PC-9 (cell line): ENCODE measurements around the gene IFNG-AS1. TPM values are rescaled to one million over a fixed set of nuclear protein-coding genes. Genes with fewer than 3 reads are reported as not detected.

Source experiments
- BruUV-seq: library from RNA; stranded (reverse); fragments of 400-500 nt; replicated peaks from 2 replicates; lab custom pipeline; 2021; lab: Mats Ljungman, UMichigan
- CTCF ChIA-PET: fragments of 300-600 bp; sonication (Branson Sonifier 250); formaldehyde crosslinking; loops from one replicate; lab custom pipeline; 2022; ENCODE audit warnings: antibody characterized with exemption; lab: Charles Lee
- POLR2A ChIA-PET: fragments of 300-600 bp; sonication (Branson Sonifier 250); formaldehyde crosslinking; loops from one replicate; lab custom pipeline; 2022; ENCODE audit warnings: antibody characterized with exemption; ENCODE audit not compliant: unreplicated experiment; lab: Charles Lee
- DNase-seq, 2 experiments: peaks; one replicate each; pipeline versions ENCODE4 v3.0.0 to v3.0.0-alpha.2; 2015 to 2022; ENCODE audit warnings: mixed read lengths in 1 of 2
- H2AFZ ChIP-seq: fragments of 200-600 bp; sonication (generic); 2 replicates; pipeline ENCODE4 v1.8.1; 2017; ENCODE audit warnings: antibody characterized with exemption
- H3F3A ChIP-seq: fragments of 200-600 bp; sonication (generic); 2 replicates; pipeline ENCODE4 v1.8.1; 2017; ENCODE audit warnings: antibody characterized with exemption, mild to moderate bottlenecking, low read depth; ENCODE audit not compliant: insufficient read depth
- H3K27ac ChIP-seq: fragments of 200-600 bp; sonication (generic); 2 replicates; pipeline ENCODE4 v1.6.1; 2016; ENCODE audit warnings: mixed run types
- H3K27me3 ChIP-seq: fragments of 200-600 bp; sonication (generic); 2 replicates; pipeline ENCODE4 v1.6.1; 2016; ENCODE audit warnings: low read depth, mixed run types; ENCODE audit not compliant: insufficient read depth
- H3K36me3 ChIP-seq: fragments of 200-600 bp; sonication (generic); 2 replicates; pipeline ENCODE4 v1.6.1; 2016; ENCODE audit warnings: low read depth, mixed run types
- H3K4me1 ChIP-seq: fragments of 200-600 bp; sonication (generic); replicated peaks from 2 replicates; pipeline ENCODE4 v1.6.1; 2016; ENCODE audit warnings: mixed run types; ENCODE audit not compliant: insufficient read depth
- H3K4me2 ChIP-seq: fragments of 200-600 bp; sonication (generic); 2 replicates; pipeline ENCODE4 v1.6.1; 2017; ENCODE audit warnings: mixed run types
- H3K4me3 ChIP-seq: fragments of 200-600 bp; sonication (generic); 2 replicates; pipeline ENCODE4 v1.6.1; 2016; ENCODE audit warnings: mixed run types
- H3K79me2 ChIP-seq: fragments of 200-600 bp; sonication (generic); 2 replicates; pipeline ENCODE4 v1.6.1; 2017; ENCODE audit warnings: low read depth, mixed run types
- H3K9me2 ChIP-seq: fragments of 200-600 bp; sonication (generic); 2 replicates; pipeline ENCODE4 v1.8.1; 2017; ENCODE audit warnings: mild to moderate bottlenecking; ENCODE audit not compliant: insufficient read depth
- H3K9me3 ChIP-seq: fragments of 200-600 bp; sonication (generic); 2 replicates; pipeline ENCODE4 v1.8.1; 2016; ENCODE audit warnings: low read depth; ENCODE audit not compliant: insufficient read depth
- H4K20me1 ChIP-seq: fragments of 200-600 bp; sonication (generic); 2 replicates; pipeline ENCODE4 v1.8.1; 2017; ENCODE audit not compliant: insufficient read depth
- EZH2 ChIP-seq: fragments of 200-600 bp; sonication (generic); IDR thresholded peaks from 2 replicates; pipeline ENCODE4 v1.8.0; 2017; ENCODE audit warnings: antibody characterized with exemption, low read depth
- intact Hi-C: fragments of 100-400 bp; cut with micrococcal nuclease; formaldehyde crosslinking; loops from one replicate; pipeline ENCODE4 v1.10.0; 2022; ENCODE audit not compliant: unreplicated experiment
- total RNA-seq: library from RNA; stranded (reverse); gene quantifications from 2 replicates; pipeline ENCODE4 v1.2.3, GENCODE V29; 2021
- TF ChIP-seq, protein P1 (sequence below): fragments of 200-600 bp; sonication (generic); conservative IDR thresholded peaks from 2 replicates; pipeline ENCODE4 v1.6.1; 2017; ENCODE audit warnings: mixed run types, antibody characterized with exemption, mild to moderate bottlenecking, moderate library complexity

Gene IFNG-AS1
- total RNA-seq, 1 experiment from 2014 or later = not detected

DNA sequence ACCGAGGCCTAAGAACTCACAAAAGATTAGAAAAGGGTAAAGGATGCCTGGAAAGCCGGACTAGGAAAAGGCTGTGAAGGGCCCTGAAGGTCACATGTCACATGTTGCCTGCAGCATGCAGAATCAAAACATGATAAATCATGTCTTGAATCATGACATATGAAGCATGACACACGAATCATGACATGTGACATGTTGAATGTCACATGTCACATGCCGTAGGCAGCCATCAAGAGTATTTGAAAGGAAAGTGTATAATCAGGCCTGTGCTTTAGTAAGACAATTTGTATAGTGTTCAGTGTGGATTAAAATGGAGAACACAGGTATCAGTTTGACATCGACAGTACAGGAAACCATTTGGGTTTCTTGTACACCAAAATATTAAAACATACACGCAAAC is 30.8 kb downstream of the IFNG-AS1 start:
- no peaks in the 10 kb centered on the region for H3K9me3 ChIP-seq
- intact Hi-C loops = no loop called here
- H3K36me3 ChIP-seq = no peaks in the 10 kb centered on the region
- H3K27ac ChIP-seq = no peak overlapping the region
- no peaks in the 10 kb centered on the region for H3K27me3 ChIP-seq
- no peak overlapping the region for H3K4me2 ChIP-seq
- no peak for DNase-seq
- H3K9me2 ChIP-seq = no peaks in the 10 kb centered on the region
- no peaks in the 10 kb centered on the region for H4K20me1 ChIP-seq
- ChIA-PET POLR2A (no interaction called here), CTCF (no interaction called here)
- no TSS peak for BruUV-seq
- H3K4me1 ChIP-seq = no peaks in the 10 kb centered on the region
- H3K79me2 ChIP-seq = no peaks in the 10 kb centered on the region
- no peak overlapping the region for H2AFZ ChIP-seq
- no peaks in the 10 kb centered on the region for H3F3A ChIP-seq
- H3K4me3 ChIP-seq = no peak overlapping the region
- TF ChIP-seq, protein P1, sequence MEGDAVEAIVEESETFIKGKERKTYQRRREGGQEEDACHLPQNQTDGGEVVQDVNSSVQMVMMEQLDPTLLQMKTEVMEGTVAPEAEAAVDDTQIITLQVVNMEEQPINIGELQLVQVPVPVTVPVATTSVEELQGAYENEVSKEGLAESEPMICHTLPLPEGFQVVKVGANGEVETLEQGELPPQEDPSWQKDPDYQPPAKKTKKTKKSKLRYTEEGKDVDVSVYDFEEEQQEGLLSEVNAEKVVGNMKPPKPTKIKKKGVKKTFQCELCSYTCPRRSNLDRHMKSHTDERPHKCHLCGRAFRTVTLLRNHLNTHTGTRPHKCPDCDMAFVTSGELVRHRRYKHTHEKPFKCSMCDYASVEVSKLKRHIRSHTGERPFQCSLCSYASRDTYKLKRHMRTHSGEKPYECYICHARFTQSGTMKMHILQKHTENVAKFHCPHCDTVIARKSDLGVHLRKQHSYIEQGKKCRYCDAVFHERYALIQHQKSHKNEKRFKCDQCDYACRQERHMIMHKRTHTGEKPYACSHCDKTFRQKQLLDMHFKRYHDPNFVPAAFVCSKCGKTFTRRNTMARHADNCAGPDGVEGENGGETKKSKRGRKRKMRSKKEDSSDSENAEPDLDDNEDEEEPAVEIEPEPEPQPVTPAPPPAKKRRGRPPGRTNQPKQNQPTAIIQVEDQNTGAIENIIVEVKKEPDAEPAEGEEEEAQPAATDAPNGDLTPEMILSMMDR = no peak
- no peak for TF ChIP-seq EZH2

DNA sequence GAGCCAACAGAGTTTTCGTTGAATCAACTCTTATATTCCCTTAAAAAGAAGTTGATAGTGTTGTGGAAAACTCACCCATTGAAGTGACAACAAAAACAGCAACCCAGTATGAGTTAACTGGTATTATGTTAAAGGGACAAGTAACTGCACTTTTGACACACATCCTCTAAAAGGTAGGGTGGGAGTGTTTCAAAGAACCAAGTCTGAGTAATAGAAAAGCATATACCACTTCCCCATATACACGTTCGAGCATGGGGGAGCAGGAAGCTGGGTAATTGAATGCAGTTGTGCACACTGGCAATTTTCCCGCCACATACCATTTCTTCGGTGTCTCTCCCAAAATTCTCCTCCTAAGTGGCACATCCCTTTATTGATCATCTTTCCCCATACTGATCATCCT is 31.5 kb downstream of the IFNG-AS1 start:
- Histone ChIP-seq H3K9me2 (no peaks in the 10 kb centered on the region), H3K79me2 (no peaks in the 10 kb centered on the region), H3K36me3 (no peaks in the 10 kb centered on the region), H3K4me3 (no peak overlapping the region), H3F3A (no peaks in the 10 kb centered on the region), H3K4me2 (no peak overlapping the region), H3K27me3 (no peaks in the 10 kb centered on the region), H3K9me3 (no peaks in the 10 kb centered on the region), H3K27ac (no peak overlapping the region), H3K4me1 (no peaks in the 10 kb centered on the region), H4K20me1 (no peaks in the 10 kb centered on the region), H2AFZ (no peak overlapping the region)
- no TSS peak for BruUV-seq
- intact Hi-C loops = no loop called here
- DNase-seq = no peak
- ChIA-PET POLR2A (no interaction called here), CTCF (interaction anchor here (0.5 kb wide), 1 partner anchor 18 kb away, joined by 5 read pairs; no protein-coding TSS in a partner anchor)
- TF ChIP-seq, protein P1 = no peak
- TF ChIP-seq EZH2 = no peak

DNA sequence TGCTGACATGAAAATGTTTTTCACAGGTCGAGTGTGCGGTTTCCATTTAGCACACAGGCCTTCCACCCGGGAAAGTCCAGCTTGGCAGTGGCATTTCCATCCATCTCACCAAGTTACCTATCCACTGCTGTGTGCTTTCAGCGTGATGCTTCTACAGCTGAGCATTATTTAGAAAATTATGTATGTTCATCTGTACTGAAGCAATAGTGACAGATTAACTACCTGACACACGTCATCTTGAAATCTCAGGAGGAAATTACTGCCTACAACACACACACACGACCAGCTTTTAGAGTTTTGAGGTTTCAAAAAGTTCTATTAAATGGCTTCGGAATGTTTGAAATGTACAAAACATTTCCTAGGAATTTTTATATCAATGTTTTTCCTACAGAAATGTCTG is 39.4 kb downstream of the IFNG-AS1 start:
- no TSS peak for BruUV-seq
- TF ChIP-seq, protein P1 = no peak
- no peak for TF ChIP-seq EZH2
- ChIA-PET CTCF (no interaction called here), POLR2A (no interaction called here)
- intact Hi-C loops = no loop called here
- no peak for DNase-seq
- Histone ChIP-seq H3F3A (no peaks in the 10 kb centered on the region; the same call in none of the 2 replicates), H3K27ac (no peak overlapping the region), H3K4me1 (no peaks in the 10 kb centered on the region), H3K4me3 (no peak overlapping the region), H3K9me2 (no peaks in the 10 kb centered on the region), H4K20me1 (no peaks in the 10 kb centered on the region), H3K79me2 (no peaks in the 10 kb centered on the region), H3K36me3 (no peaks in the 10 kb centered on the region), H3K4me2 (no peak overlapping the region), H2AFZ (peak overlapping the region; percentile 21; the same call in 1 of the 2 replicates), H3K27me3 (no peaks in the 10 kb centered on the region), H3K9me3 (peaks cover 3% of the 10 kb centered on the region; the same call in 1 of the 2 replicates)
